ENCODE data around the gene PRKCZ. TPM values are rescaled to one million over a fixed set of nuclear protein-coding genes. Genes with fewer than 3 reads are reported as not detected.

PRKCZ gene
- total RNA-seq, 2 experiments from 2014 or later, result 8.0 to 10.0 TPM

DNA sequence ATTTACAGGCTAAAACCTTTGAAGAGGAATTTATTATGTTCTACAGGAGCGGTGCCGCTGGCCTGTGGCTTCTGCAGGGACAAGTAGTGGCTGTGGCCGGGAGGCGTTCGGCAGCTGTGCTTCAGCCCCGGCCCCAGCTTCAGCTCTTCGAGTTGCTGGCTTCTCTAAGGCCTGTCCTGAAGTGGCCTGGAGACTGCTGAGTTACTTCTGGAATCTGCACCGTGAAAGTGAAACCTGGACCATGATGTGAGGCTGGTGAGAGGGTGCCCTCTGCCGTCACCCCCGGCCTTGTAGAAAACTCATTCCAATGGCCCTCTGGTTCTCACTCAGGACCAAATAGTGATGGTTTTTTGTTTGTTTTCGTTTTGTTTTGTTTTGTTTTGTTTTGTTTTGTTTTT lies 48.1 kb downstream of the PRKCZ start:
- H3K4me2 ChIP-seq (ENCODE audit: low read length), result no peak overlapping the region
- no peak for DNase-seq (ENCODE audit: low spot score)
- BruUV-seq (replicated peaks), result no TSS peak
- TF ChIP-seq EZH2phosphoT487 (IDR thresholded peaks at IDR 0.05; ENCODE audit: borderline replicate concordance, low read depth, low read length), result no peak
- TF ChIP-seq, protein P1, sequence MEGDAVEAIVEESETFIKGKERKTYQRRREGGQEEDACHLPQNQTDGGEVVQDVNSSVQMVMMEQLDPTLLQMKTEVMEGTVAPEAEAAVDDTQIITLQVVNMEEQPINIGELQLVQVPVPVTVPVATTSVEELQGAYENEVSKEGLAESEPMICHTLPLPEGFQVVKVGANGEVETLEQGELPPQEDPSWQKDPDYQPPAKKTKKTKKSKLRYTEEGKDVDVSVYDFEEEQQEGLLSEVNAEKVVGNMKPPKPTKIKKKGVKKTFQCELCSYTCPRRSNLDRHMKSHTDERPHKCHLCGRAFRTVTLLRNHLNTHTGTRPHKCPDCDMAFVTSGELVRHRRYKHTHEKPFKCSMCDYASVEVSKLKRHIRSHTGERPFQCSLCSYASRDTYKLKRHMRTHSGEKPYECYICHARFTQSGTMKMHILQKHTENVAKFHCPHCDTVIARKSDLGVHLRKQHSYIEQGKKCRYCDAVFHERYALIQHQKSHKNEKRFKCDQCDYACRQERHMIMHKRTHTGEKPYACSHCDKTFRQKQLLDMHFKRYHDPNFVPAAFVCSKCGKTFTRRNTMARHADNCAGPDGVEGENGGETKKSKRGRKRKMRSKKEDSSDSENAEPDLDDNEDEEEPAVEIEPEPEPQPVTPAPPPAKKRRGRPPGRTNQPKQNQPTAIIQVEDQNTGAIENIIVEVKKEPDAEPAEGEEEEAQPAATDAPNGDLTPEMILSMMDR (conservative IDR thresholded peaks at IDR 0.05; ENCODE audit: low read length), result no peak
- H3K9me2 ChIP-seq (ENCODE audit: insufficient read depth, low read length), result no peaks in the 10 kb centered on the region
- H3K9me3 ChIP-seq (ENCODE audit: low read length), result no peaks in the 10 kb centered on the region
- CTCF ChIA-PET (ENCODE audit: unreplicated experiment), result no interaction called here
- H3K4me3 ChIP-seq (ENCODE audit: low read depth, low read length, poor library complexity, severe bottlenecking), result no peak overlapping the region
- POLR2A ChIA-PET, result no interaction called here
- no peaks in the 10 kb centered on the region for H4K20me1 ChIP-seq (ENCODE audit: insufficient read depth, low read length)
- no peak overlapping the region for H2AFZ ChIP-seq (ENCODE audit: low read length)
- intact Hi-C loops (cut with micrococcal nuclease; ENCODE audit: unreplicated experiment), result no loop called here
- H3K36me3 ChIP-seq (ENCODE audit: insufficient read depth, low read length), result no peaks in the 10 kb centered on the region
- no peaks in the 10 kb centered on the region for H3K79me2 ChIP-seq (ENCODE audit: insufficient read depth, low read depth, low read length)
- H3K4me1 ChIP-seq (ENCODE audit: insufficient read depth, low read length, poor library complexity, severe bottlenecking), result peaks cover 13% of the 10 kb centered on the region
- H3K27ac ChIP-seq (ENCODE audit: low read depth, low read length, poor library complexity, severe bottlenecking), result no peak overlapping the region

DNA sequence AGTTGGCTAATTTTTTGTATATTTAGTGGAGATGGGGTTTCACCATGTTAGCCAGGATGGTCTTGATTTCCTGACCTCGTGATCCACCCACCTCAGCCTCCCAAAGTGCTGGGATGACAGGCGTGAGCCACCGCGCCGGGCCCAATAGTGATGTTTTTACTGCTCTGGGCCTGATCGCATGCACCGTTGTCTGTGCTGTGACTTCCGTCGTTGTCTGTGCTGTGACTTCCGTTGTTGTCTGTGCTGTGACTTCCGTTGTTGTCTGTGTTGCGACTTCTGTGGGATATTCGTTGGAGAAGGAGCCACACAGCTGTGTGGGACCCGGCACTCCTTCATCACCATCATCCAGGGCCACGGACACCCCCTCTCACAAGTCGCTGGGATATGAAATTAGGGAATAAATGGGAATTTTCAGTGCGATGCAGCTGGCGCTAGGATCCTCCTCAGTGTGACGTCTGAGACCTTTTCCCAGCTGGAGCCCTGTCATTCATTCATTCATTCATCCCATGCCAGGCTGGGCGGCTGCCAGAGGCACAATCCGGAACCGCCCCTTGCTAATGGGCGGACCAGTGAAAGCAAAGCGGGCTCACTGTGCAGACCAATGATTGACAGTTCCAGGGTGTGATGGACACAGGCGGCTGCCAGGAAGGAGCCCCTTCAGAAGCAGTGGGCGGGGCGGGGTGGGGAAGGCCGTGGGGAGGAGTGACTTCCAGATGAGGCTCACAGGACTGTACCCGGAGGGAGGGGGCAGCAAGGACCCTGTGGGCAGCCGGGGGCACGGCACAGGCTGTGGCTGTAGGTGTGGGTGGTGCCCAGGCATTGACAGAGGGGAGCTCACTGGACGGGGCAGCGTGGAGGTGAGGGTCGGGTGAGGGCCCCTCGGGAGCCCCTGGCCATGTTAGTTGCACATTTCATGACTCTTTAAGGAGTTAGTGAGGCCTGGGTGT lies 48.9 kb downstream of the PRKCZ start:
- CTCF ChIA-PET (ENCODE audit: unreplicated experiment), result no interaction called here
- intact Hi-C loops (cut with micrococcal nuclease; ENCODE audit: unreplicated experiment), result no loop called here
- H3K4me1 ChIP-seq (ENCODE audit: insufficient read depth, low read length, poor library complexity, severe bottlenecking), result peaks cover 13% of the 10 kb centered on the region

More for the DNA sequence above, 48.9 kb downstream of the PRKCZ start:
- H4K20me1 ChIP-seq (ENCODE audit: insufficient read depth, low read length), result no peaks in the 10 kb centered on the region
- POLR2A ChIA-PET, result interaction anchor here (0.8 kb wide), 1 partner anchor 14 kb away, joined by 3 read pairs; no protein-coding TSS in a partner anchor
- H3K79me2 ChIP-seq (ENCODE audit: insufficient read depth, low read depth, low read length), result no peaks in the 10 kb centered on the region
- H3K4me2 ChIP-seq (ENCODE audit: low read length), result no peak overlapping the region
- no peaks in the 10 kb centered on the region for H3K9me2 ChIP-seq (ENCODE audit: insufficient read depth, low read length)
- H3K4me3 ChIP-seq (ENCODE audit: low read depth, low read length, poor library complexity, severe bottlenecking), result no peak overlapping the region
- no peak for DNase-seq (ENCODE audit: low spot score)
- no TSS peak for BruUV-seq (replicated peaks)
- no peak overlapping the region for H3K27ac ChIP-seq (ENCODE audit: low read depth, low read length, poor library complexity, severe bottlenecking)
- TF ChIP-seq, protein P1 (conservative IDR thresholded peaks at IDR 0.05; ENCODE audit: low read length), result no peak
- TF ChIP-seq EZH2phosphoT487 (IDR thresholded peaks at IDR 0.05; ENCODE audit: borderline replicate concordance, low read depth, low read length), result no peak
- H3K36me3 ChIP-seq (ENCODE audit: insufficient read depth, low read length), result no peaks in the 10 kb centered on the region
- H2AFZ ChIP-seq (ENCODE audit: low read length), result no peak overlapping the region
- H3K9me3 ChIP-seq (ENCODE audit: low read length), result no peaks in the 10 kb centered on the region
